Lung (tissue), 12 donors: ENCODE results near the gene HPGDS. TPM values are rescaled to one million over a fixed set of nuclear protein-coding genes. Genes with fewer than 3 reads are reported as not detected.

Experiments
- ATAC-seq: fragments of 200-7000 bp; cut with Tn5 transposase; one replicate; pipeline ENCODE4 v1.9.1; 2020; ENCODE audit warnings: moderate number of reproducible peaks; ENCODE audit not compliant: insufficient read depth, low FRiP score
- DNase-seq, 3 donors: peaks; one replicate each; pipeline ENCODE4 v3.0.0-alpha.2; 2013 to 2017
- H3K27ac ChIP-seq, 2 donors: one replicate each; pipeline ENCODE4 v1.5.1; 2013; ENCODE audit warnings: mild to moderate bottlenecking in 2 of 2, moderate library complexity in 2 of 2, control low read depth in 1 of 2, inconsistent platforms in 1 of 2, low read depth in 1 of 2, low read length in 1 of 2
- H3K27me3 ChIP-seq, 3 donors: one replicate each; pipeline ENCODE4 v1.5.1; 2013; ENCODE audit warnings: low read length in 2 of 3; ENCODE audit not compliant: control insufficient read depth in 3 of 3, insufficient read depth in 3 of 3
- H3K36me3 ChIP-seq, 4 donors: one replicate each; pipeline ENCODE4 v1.5.1; 2013; ENCODE audit warnings: low read length in 4 of 4, mild to moderate bottlenecking in 1 of 4, moderate library complexity in 1 of 4; ENCODE audit not compliant: control insufficient read depth in 4 of 4, insufficient read depth in 4 of 4
- H3K4me1 ChIP-seq, 5 donors: one replicate each; pipeline ENCODE4 v1.5.1; 2013; ENCODE audit warnings: low read length in 5 of 5, mild to moderate bottlenecking in 2 of 5, moderate library complexity in 1 of 5; ENCODE audit not compliant: control insufficient read depth in 5 of 5, insufficient read depth in 5 of 5
- H3K4me3 ChIP-seq: one replicate; pipeline ENCODE4 v1.5.1; 2013; ENCODE audit warnings: mild to moderate bottlenecking, control low read depth, moderate library complexity
- H3K9ac ChIP-seq, 2 donors: one replicate each; pipeline ENCODE4 v1.5.1; 2013; ENCODE audit warnings: low read length in 2 of 2, control low read depth in 1 of 2; ENCODE audit not compliant: insufficient read depth in 1 of 2
- H3K9me3 ChIP-seq, 4 donors: one replicate each; pipeline ENCODE4 v1.5.1; 2013; ENCODE audit warnings: low read length in 3 of 4, mild to moderate bottlenecking in 1 of 4, moderate library complexity in 1 of 4; ENCODE audit not compliant: control insufficient read depth in 4 of 4, insufficient read depth in 3 of 4
- WGBS, 2 donors: extraction: QIAGEN DNeasy Blood & Tissue Kit; methylation state at CpG; one replicate each; pipeline ENCODE4 v1.1.7; 2013; 5-methylcytosine and 5-hydroxymethylcytosine counted together
- polyA plus RNA-seq, 2 donors: library from polyadenylated mRNA; stranded (reverse); fragments of 200-250 nt; gene quantifications; one replicate each; pipeline ENCODE4 v1.2.1, GENCODE V29; 2013
- total RNA-seq, 2 donors: library from RNA; depleted of rRNA in 1 of 2; stranded (reverse); fragments of >200 nt in 1 of 2; gene quantifications; one replicate each; pipeline ENCODE4 v1.2.1, GENCODE V29; 2014 to 2021
- TF ChIP-seq, protein P1 (sequence below): IDR thresholded peaks from 2 replicates; pipeline ENCODE4 v1.5.1; 2012; ENCODE audit warnings: mild to moderate bottlenecking; ENCODE audit errors: control extremely low read depth, extremely low read depth
- donor health status: control.
- donor health status: control.
- donor health status: Bipolar disorder and iron deficiency.
- donor health status: healthy.
- donor health status: DM: yes; HTN: yes; CAD: no.

Gene HPGDS
- total and polyA plus RNA-seq, 4 donors, result 0.65 to 7.0 (median 2.3) TPM

GRCh38 chr4:94345266-94345665 lies 2.6 kb upstream of the HPGDS start:
- H3K27ac ChIP-seq, result no peak overlapping the region
- no peaks in the 10 kb centered on the region for H3K27me3 ChIP-seq
- H3K4me1 ChIP-seq, result no peaks in the 10 kb centered on the region
- no peaks in the 10 kb centered on the region for H3K36me3 ChIP-seq
- no peak for DNase-seq
- TF ChIP-seq, protein P1, sequence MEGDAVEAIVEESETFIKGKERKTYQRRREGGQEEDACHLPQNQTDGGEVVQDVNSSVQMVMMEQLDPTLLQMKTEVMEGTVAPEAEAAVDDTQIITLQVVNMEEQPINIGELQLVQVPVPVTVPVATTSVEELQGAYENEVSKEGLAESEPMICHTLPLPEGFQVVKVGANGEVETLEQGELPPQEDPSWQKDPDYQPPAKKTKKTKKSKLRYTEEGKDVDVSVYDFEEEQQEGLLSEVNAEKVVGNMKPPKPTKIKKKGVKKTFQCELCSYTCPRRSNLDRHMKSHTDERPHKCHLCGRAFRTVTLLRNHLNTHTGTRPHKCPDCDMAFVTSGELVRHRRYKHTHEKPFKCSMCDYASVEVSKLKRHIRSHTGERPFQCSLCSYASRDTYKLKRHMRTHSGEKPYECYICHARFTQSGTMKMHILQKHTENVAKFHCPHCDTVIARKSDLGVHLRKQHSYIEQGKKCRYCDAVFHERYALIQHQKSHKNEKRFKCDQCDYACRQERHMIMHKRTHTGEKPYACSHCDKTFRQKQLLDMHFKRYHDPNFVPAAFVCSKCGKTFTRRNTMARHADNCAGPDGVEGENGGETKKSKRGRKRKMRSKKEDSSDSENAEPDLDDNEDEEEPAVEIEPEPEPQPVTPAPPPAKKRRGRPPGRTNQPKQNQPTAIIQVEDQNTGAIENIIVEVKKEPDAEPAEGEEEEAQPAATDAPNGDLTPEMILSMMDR, result no peak
- 28 to 37% methylated on average over 4 of the region's 4 CpGs for WGBS, 2 donors
- H3K4me3 ChIP-seq, result no peak overlapping the region
- peaks cover 0 to 2% (median 0%) of the 10 kb centered on the region in 4 donors for H3K9me3 ChIP-seq
- H3K9ac ChIP-seq, result no peak overlapping the region
- ATAC-seq, result no peak

DNA sequence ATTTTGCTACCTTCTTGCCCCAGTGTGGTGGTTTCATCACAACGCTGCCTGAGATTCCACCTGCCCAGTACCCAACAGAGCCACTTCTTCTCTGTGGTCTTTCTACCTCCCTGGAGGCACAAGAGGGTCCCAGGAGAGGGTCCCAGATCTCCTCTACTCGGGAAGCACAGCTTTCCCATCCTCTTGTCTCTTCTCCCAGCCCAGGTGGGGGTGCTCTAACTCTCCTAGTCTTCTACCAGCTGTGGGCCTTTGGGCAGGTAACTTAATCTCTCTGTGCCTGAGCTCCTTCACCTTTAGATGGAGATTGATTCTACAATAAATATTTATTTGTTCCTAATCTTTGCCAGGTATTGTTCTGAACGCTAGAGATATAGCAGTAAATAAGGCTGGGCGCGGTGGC lies 1.8 kb upstream of the HPGDS start:
- H3K4me1 ChIP-seq, result no peaks in the 10 kb centered on the region
- TF ChIP-seq, protein P1, result no peak
- no peaks in the 10 kb centered on the region for H3K27me3 ChIP-seq
- ATAC-seq (no peak), DNase-seq (no peak)
- no peak overlapping the region for H3K4me3 ChIP-seq
- H3K9me3 ChIP-seq, result peaks cover 0 to 2% (median 0%) of the 10 kb centered on the region in 4 donors
- H3K27ac ChIP-seq, result no peak overlapping the region
- 87 to 92% methylated on average over 5 of the region's 5 CpGs for WGBS, 2 donors
- no peaks in the 10 kb centered on the region for H3K36me3 ChIP-seq
- no peak overlapping the region for H3K9ac ChIP-seq

DNA sequence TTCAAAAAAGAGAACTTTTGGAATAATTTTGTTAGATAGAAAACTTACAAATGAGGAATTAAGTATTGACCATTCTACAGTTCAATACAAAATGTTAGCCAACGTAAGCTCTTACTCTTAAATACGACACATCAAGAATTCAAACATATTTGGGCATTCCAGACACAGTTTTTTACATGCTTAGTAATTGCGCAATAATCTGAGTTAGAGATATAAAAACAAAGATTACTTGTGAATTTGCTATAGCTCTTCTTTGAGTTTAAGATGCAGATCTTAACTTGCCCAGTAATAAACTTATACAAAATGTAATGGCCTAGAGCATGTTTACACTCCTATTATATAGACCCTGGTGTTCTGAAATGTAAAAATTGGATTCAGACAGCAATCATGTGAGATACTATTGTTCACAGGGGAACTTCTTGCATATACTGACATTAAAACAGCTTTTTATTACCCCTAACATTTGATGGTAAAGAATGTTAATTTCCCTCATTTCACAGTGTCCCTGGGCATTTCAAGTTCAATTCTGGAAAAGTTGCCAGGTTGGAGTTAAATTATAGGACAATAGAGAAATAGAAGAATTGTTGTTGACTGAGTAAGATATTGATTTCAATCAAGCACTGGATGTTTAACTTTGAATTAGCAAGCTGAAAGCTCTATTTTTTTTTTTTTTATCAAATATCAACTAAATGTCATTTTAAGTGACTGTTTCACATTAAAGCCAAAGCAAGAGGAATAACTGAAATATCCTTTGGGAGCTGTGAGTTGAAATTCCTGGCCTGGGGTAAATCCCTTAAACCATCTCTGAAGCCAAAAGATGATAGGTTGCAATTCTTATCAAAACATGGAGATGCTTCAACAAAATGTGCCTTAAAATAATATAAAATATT lies 910 bp downstream of the HPGDS start:
- ATAC-seq (no peak), DNase-seq (no peak)
- no peaks in the 10 kb centered on the region for H3K27me3 ChIP-seq
- no peak overlapping the region for H3K9ac ChIP-seq
- H3K27ac ChIP-seq, result no peak overlapping the region
- TF ChIP-seq, protein P1, result no peak
- WGBS, 2 donors, result 68 to 74% methylated on average over 3 of the region's 3 CpGs
- H3K4me3 ChIP-seq, result no peak overlapping the region
- H3K9me3 ChIP-seq, result peaks cover 0 to 2% (median 0%) of the 10 kb centered on the region in 4 donors
- no peaks in the 10 kb centered on the region for H3K4me1 ChIP-seq
- no peaks in the 10 kb centered on the region for H3K36me3 ChIP-seq
